Activated CD8-positive, alpha-beta memory T cell treated with anti-CD3 and anti-CD28 coated beads, Interleukin-2, amount 10 ng/mL, durations not matched to agents 7 days and 5 days (primary cell): ENCODE data around the gene CD4. TPM values are rescaled to one million over a fixed set of nuclear protein-coding genes. Genes with fewer than 3 reads are reported as not detected.
"Not testable (repeated sequence)": the region's sequence is repeated elsewhere in the genome, so short reads cannot be mapped to it uniquely, and the experiment has no call there.

ENCODE experiments used
- ATAC-seq: fragments of 150-1000 bp; cut with Tn5 transposase; one replicate; pipeline ENCODE4 v1.10.0; 2021; ENCODE audit warnings: moderate library complexity
- CTCF ChIA-PET: fragments of 350-600 bp; sonication (Branson Sonifier 250); formaldehyde crosslinking; loops from one replicate; lab custom pipeline; 2021; ENCODE audit warnings: antibody characterized with exemption; lab: Charles Lee
- DNase-seq: peaks from one replicate; pipeline ENCODE4 v3.0.0-alpha.2; 2020
- H3K27ac Mint-ChIP-seq: one replicate; pipeline ENCODE4 v1.8.0; 2021; ENCODE audit warnings: mild to moderate bottlenecking, mixed read lengths
- H3K27me3 Mint-ChIP-seq: one replicate; pipeline ENCODE4 v1.8.0; 2021; ENCODE audit warnings: mixed read lengths
- H3K36me3 Mint-ChIP-seq: one replicate; pipeline ENCODE4 v1.8.0; 2021; ENCODE audit warnings: mild to moderate bottlenecking, mixed read lengths
- H3K4me1 Mint-ChIP-seq: one replicate; pipeline ENCODE4 v1.8.0; 2021; ENCODE audit warnings: mixed read lengths
- H3K4me3 Mint-ChIP-seq: one replicate; pipeline ENCODE4 v1.8.0; 2021; ENCODE audit warnings: mild to moderate bottlenecking, moderate library complexity, mixed read lengths
- H3K9me3 Mint-ChIP-seq: one replicate; pipeline ENCODE4 v1.8.0; 2022; ENCODE audit warnings: low read depth, mixed read lengths
- total RNA-seq, 2 experiments: library from RNA; stranded (reverse); gene quantifications; one replicate each; pipeline ENCODE4 v1.2.3, GENCODE V29; 2021

The CD4 gene
- total RNA-seq: 1 to 10 TPM in 1 of 2 experiments, under 1 TPM in 1; 0.82 to 1.8 TPM

DNA sequence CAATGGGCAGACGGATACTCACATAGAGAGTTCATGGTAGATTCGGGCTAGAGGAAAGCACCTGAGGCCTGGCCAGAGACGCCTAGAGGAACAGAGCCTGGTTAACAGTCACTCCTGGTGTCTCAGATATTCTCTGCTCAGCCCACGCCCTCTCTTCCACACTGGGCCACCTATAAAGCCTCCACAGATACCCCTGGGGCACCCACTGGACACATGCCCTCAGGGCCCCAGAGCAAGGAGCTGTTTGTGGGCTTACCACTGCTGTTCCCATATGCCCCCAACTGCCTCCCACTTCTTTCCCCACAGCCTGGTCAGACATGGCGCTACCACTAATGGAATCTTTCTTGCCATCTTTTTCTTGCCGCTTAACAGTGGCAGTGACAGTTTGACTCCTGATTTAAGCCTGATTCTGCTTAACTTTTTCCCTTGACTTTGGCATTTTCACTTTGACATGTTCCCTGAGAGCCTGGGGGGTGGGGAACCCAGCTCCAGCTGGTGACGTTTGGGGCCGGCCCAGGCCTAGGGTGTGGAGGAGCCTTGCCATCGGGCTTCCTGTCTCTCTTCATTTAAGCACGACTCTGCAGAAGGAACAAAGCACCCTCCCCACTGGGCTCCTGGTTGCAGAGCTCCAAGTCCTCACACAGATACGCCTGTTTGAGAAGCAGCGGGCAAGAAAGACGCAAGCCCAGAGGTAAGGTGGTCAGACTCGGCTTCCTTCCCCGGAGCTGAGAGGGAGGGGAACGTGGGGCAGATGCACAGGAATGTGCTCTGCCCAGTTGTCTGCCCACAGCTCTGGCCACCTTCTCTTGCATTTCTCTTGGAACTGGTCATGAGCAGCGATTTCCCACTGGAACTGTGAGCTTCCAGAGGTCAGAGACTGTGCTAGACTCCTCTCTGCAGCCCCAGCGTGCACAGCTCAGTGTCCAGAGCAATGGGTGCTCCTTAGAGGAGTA is at the start of gene CD4:
CD4 (plus strand) TSS at position 557 of the 953 bp plus-strand sequence. CDS start 10,611 bp downstream, outside the sequence.
- Mint-ChIP-seq H3K36me3 (no peaks in the 10 kb centered on the region), H3K27me3 (peaks cover 15% of the 10 kb centered on the region), H3K9me3 (no peaks in the 10 kb centered on the region), H3K4me3 (no peak within 1 kb of the TSS), H3K27ac (no peak within 1 kb of the TSS), H3K4me1 (peaks cover 27% of the 10 kb centered on the region)
- DNase-seq (no peak), ATAC-seq (peak; percentile 22)
- CTCF ChIA-PET: no interaction called here

DNA sequence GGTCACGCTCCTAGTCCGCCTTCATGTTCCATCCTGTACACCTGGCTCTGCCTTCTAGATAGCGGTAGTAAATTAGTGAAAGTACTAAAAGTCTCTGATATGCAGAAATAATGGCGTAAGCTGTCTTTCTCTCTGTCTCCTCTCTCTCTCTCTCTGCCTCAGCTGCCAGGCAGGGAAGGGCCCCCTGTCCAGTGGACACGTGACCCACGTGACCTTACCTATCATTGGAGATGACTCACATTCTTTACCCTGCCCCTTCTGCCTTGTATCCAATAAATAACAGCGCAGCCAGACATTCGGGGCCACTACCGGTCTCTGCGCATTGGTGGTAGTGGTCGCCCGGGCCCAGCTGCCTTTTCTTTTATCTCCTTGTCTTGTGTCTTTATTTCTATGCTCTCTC is 47.2 kb upstream of the CD4 start:
- not testable (repeated sequence) for H3K27ac Mint-ChIP-seq, ATAC-seq, H3K4me3 Mint-ChIP-seq, H3K36me3 Mint-ChIP-seq, DNase-seq, H3K27me3 Mint-ChIP-seq, H3K9me3 Mint-ChIP-seq
- H3K4me1 Mint-ChIP-seq: peaks cover 14% of the 10 kb centered on the region
- CTCF ChIA-PET: interaction anchor here (0.9 to 2.7 kb wide), 2 partner anchors 11 to 36 kb away, joined by 3 to 8 read pairs; partner anchors contain the start of gene MLF2

DNA sequence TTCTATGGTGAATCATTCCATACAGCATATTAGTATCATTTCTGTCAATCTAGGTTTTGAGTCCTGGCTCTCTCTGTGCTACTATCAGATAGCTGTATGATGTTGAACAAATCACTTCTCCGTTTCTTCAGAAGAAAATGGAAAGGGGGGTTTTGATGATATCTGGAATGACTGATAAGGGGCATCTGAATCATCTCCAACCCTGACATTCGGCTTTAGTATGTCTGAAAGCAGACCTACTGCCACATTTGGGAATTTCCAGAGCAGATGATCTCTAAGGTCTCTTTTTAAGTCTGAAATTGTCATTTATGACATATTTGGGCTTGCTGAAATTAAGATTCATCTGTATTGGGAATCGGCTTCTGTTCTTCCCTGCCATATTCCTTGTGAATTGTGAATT is 46.5 kb upstream of the CD4 start:
- DNase-seq (no peak), ATAC-seq (no peak)
- Mint-ChIP-seq H3K27ac (no peak overlapping the region), H3K4me3 (no peak overlapping the region), H3K9me3 (peaks cover 3% of the 10 kb centered on the region), H3K27me3 (no peaks in the 10 kb centered on the region), H3K4me1 (peaks cover 14% of the 10 kb centered on the region), H3K36me3 (peaks cover 12% of the 10 kb centered on the region)
- CTCF ChIA-PET: interaction anchor here (0.7 to 2.7 kb wide), 3 partner anchors 10 to 1136 kb away, joined by 3 to 8 read pairs (median 3); partner anchors contain the start of gene MLF2

DNA sequence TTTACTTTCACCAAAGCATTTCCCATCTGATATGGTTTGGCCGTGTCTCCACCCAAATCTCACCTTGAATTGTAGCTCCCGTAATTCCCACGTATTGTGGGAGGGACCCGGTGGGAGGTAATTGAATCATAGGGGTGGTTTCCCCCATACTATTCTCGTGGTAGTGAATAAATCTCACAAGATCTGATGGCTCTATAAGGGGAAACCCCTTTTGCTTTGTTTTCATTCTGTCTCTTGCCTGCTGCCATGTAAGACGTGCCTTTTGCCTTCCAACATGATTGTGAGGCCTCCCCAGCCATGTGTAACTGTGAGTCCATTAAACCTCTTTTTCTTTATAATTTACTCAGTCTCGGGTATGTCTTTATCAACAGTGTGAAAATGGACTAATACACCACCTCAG is 46.0 kb upstream of the CD4 start:
- ATAC-seq, H3K9me3 Mint-ChIP-seq, DNase-seq, H3K27me3 Mint-ChIP-seq, H3K27ac Mint-ChIP-seq, H3K4me3 Mint-ChIP-seq: not testable (repeated sequence)
- Mint-ChIP-seq H3K36me3 (peaks cover 17% of the 10 kb centered on the region), H3K4me1 (peaks cover 14% of the 10 kb centered on the region)
- CTCF ChIA-PET: interaction anchor here (0.7 to 2.7 kb wide), 3 partner anchors 9 to 1136 kb away, joined by 3 to 8 read pairs (median 3); partner anchors contain the start of gene MLF2

DNA sequence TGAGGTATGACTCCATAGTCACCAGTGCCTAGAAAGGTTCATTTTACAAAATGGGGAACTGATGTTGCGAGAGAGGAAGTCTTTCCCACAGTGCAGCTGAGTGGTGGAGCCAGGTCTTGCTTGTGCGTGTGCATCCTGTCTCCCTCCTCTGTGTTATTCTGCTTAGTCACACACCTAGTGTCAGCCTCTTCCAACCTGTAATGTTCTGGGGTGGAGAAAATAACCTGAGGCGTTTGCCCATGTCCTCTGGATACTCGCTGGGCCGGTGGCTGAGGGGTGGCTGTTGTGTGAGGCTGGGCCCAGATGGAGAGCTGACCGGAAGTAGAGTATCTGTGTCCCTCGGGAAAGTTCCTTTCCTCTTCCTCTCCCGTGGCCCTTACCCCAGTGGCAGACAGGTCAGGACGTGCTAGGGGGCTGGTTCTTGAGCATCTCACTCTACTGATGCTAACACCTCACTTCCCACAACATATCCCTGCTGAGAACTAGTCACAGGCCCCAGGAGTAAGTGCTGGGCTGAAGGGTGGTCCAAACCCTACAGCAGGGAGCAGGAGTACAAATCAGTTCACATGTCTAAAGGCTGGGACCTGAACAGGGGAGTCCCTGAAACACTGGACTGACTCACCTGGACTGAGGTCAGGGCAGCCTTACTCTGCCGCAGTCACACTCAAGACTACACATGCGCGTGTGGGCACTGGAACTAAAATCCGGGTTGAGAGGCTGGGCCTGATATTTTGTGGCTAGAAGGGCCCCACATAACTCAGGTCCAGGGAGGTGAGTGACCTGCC is 43.4 kb upstream of the CD4 start:
- Mint-ChIP-seq H3K4me1 (peaks cover 19% of the 10 kb centered on the region), H3K27ac (peak overlapping the region; percentile 64), H3K36me3 (peaks cover 28% of the 10 kb centered on the region), H3K4me3 (no peak overlapping the region), H3K27me3 (no peaks in the 10 kb centered on the region), H3K9me3 (peaks cover 3% of the 10 kb centered on the region)
- CTCF ChIA-PET: interaction anchor here (0.8 to 1.8 kb wide), 3 partner anchors 9 to 88 kb away, joined by 3 to 5 read pairs (median 4); no protein-coding TSS in a partner anchor
- peak; percentile 78 for ATAC-seq
- no peak for DNase-seq

DNA sequence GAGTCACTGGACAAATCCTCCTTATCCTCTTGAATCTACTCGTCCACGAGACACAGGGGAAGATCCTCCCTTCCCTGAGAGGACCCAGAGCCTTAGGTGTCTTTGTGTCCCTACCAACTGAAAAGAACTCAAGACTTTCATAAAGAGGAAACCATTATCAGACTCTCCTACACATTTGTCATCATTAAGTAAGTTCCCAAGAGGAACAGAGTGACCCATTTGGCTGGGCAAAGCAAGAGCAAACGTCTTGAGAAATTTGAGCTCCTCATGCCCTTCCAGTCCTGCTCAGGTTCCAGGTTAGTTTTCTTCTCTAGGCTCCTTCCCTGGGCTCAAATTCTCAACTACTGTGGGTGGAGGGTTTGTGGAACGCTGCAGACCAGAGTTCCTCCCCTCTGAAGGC is 42.1 kb upstream of the CD4 start:
- peaks cover 3% of the 10 kb centered on the region for H3K9me3 Mint-ChIP-seq
- no peak for ATAC-seq
- CTCF ChIA-PET: interaction anchor here (0.8 to 1.3 kb wide), 2 partner anchors 31 to 85 kb away, joined by 3 to 4 read pairs; no protein-coding TSS in a partner anchor
- no peak overlapping the region for H3K4me3 Mint-ChIP-seq
- no peaks in the 10 kb centered on the region for H3K27me3 Mint-ChIP-seq
- H3K27ac Mint-ChIP-seq: peak overlapping the region; percentile 39
- H3K4me1 Mint-ChIP-seq: peaks cover 29% of the 10 kb centered on the region
- peaks cover 29% of the 10 kb centered on the region for H3K36me3 Mint-ChIP-seq
- DNase-seq: no peak

DNA sequence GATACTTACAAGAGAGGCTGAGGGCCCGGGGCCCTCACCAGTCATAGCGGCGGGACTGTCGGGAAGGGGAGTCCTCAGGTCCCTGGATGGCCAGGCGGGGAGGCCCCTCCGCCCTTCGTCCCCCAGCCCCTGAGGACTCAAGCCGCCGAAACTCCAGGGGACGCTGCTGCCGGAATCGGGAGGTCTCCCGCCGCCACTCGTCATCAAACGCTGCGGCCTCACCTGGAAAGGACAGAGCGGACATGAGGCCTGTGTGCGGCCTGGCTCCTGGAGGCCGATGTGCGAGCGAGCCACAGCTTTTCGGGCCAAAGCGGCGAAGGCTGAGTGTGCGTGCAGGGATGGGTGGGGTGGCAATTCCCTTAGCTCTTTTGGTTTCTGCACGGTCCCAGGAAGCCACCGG is 40.6 kb upstream of the CD4 start:
- Mint-ChIP-seq H3K4me3 (no peak overlapping the region), H3K4me1 (peaks cover 35% of the 10 kb centered on the region), H3K36me3 (peaks cover 24% of the 10 kb centered on the region), H3K27ac (no peak overlapping the region), H3K27me3 (no peaks in the 10 kb centered on the region), H3K9me3 (no peaks in the 10 kb centered on the region)
- ATAC-seq (no peak), DNase-seq (no peak)
- CTCF ChIA-PET: no interaction called here

DNA sequence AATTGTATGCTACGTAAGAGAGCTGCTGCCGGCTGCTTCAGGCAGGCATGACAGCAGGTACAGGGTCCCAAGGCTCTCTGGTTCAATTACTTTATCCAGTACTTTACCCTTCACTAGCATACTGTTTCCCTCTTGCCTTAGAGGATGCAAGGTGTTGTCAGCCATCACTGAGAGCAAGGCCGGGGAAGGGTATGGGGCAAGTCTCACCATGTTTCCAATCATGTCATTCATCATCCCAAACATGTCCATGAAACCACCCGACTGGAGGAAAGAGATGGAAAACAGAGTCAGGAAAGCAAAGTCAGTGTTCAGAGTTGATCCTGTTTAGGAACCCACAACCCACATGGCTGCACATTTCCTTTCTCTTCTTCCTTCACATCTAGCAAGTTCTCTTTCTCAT is 38.8 kb upstream of the CD4 start:
- no peak for ATAC-seq
- no peaks in the 10 kb centered on the region for H3K9me3 Mint-ChIP-seq
- peaks cover 29% of the 10 kb centered on the region for H3K4me1 Mint-ChIP-seq
- peak overlapping the region; percentile 6 for H3K27ac Mint-ChIP-seq
- H3K4me3 Mint-ChIP-seq: no peak overlapping the region
- DNase-seq: no peak
- H3K36me3 Mint-ChIP-seq: peaks cover 24% of the 10 kb centered on the region
- H3K27me3 Mint-ChIP-seq: no peaks in the 10 kb centered on the region
- CTCF ChIA-PET: interaction anchor here (6.1 to 6.3 kb wide), 2 partner anchors 22 to 30 kb away, joined by 98 to 117 read pairs; partner anchors contain the start of gene LAG3

DNA sequence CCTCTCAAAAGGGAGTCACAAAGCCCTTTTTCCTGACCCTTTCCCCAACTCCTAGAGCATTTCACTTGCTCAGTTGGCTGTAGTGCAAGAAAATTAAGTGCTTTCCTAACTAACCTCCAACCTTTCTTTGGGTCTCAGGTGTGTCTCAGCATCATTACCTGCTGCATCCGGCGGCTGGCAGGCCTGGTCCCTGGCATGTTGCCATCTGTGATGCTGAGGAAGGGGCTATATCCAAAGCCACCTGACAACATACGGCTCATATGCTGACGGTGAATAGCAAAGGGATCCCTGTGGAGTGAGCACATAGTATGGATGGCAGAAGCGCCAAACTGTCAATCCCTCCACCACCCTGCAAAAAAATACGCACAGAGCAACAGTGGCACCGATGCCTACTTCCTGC is 37.6 kb upstream of the CD4 start:
- Mint-ChIP-seq H3K4me3 (peak overlapping the region; percentile 90), H3K27me3 (no peaks in the 10 kb centered on the region), H3K4me1 (peaks cover 22% of the 10 kb centered on the region), H3K27ac (peak overlapping the region; percentile 98), H3K36me3 (peaks cover 24% of the 10 kb centered on the region), H3K9me3 (no peaks in the 10 kb centered on the region)
- CTCF ChIA-PET: interaction anchor here (1.3 to 9.9 kb wide), 16 partner anchors 9 to 139 kb away, joined by 5 to 120 read pairs (median 24); partner anchors contain the start of genes CDCA3, COPS7A, GPR162 and LAG3
- ATAC-seq: no peak
- DNase-seq: no peak

DNA sequence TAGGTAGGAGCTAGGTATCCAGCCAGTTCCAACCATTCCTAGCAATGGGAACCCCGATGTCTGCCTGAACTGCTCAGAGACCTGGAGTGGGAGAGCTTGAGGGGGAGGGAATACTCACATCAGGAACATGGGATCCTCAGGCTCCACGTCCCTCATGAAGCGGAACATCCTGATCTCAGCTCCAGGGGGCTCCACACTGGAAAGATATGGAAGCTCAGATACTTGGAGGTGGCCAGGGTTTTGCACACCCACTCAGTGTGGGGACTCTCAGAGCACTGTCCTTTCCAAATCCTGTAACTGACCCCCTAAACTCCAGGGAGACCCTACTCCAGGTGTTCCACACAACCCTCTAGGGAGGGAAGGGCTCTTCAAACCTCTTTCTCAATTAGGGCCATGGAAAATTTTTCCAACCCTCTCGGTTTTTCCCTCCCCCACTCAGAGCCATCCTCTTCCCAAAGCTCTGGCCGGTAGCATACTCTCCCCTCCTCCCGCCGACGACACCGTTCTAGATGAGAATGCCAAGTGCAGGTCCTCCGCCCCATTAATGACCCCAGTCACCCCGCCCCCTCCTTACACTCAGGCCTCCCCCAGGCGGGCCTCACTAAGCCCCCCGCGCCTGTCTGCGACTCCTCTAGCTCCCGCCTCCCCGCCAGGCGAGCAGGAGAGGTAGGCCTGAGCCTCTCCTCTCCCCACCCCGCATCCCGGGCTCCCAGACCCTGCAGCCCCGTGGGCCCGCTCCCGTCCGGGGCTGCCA is 37.0 kb upstream of the CD4 start:
- peaks cover 21% of the 10 kb centered on the region for H3K36me3 Mint-ChIP-seq
- peak overlapping the region; percentile 98 for H3K27ac Mint-ChIP-seq
- peaks cover 2% of the 10 kb centered on the region for H3K27me3 Mint-ChIP-seq
- CTCF ChIA-PET: interaction anchor here (0.8 to 9.9 kb wide), 31 partner anchors 9 to 215 kb away, joined by 3 to 120 read pairs (median 9); partner anchors contain the start of genes CDCA3, COPS7A, GNB3 and GPR162
- H3K4me3 Mint-ChIP-seq: peak overlapping the region; percentile 90
- peak; percentile 3 for ATAC-seq
- DNase-seq: peak; percentile 64
- H3K4me1 Mint-ChIP-seq: peaks cover 22% of the 10 kb centered on the region
- no peaks in the 10 kb centered on the region for H3K9me3 Mint-ChIP-seq

DNA sequence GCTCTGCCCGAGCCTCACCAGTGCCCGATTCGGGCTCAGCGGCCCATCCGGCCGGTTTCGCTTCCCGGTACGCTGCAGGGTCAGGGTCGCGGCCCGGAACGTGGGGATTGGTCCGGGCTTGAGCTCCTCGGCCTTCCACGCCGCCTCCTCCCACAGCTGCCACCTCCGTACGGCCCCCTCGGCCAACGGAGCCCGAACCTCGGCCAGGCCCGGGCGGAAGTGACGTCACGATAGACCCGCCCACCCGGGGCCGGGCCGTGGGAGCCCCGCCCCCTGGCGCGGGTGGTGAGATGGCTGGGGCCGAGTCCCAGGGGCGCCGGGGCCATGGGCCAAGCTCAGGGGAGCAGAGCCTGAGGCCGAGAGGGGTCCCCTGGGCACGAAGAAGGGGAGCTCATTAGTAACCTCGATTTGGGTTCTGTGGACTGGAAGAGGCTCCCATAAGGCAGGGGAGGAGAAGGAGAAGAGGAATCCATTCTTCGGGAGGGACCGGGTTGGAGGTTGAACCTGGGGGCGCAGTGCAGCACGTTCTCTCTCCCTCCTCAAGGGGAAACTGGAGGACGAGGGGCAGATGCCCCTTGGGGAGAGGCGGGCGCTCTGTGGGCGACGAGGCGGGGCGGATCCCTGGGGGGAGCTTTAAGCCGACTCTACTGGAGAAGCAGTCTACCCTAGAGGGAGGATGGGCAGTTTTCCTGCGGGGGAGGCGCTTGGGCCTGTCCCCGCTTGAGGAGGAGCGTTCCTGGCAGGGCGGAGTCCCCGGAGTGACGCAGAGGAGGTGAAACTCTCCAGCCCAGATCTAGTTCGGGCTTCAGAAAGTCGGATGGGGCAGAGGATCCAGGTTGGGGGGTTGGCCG is 36.2 kb upstream of the CD4 start, which contains the start of gene MLF2:
MLF2 (minus strand) TSS at position 221 of the 851 bp plus-strand sequence. CDS start 807 bp downstream, outside the sequence.
- Mint-ChIP-seq H3K27ac (peak within 1 kb of the TSS; percentile 98), H3K4me1 (peaks cover 25% of the 10 kb centered on the region), H3K9me3 (no peaks in the 10 kb centered on the region), H3K36me3 (peaks cover 14% of the 10 kb centered on the region), H3K27me3 (peaks cover 2% of the 10 kb centered on the region), H3K4me3 (peak within 1 kb of the TSS; percentile 90)
- peak; percentile 92 for ATAC-seq
- CTCF ChIA-PET: interaction anchor here (0.8 to 9.9 kb wide), 41 partner anchors 10 to 327 kb away, joined by 3 to 120 read pairs (median 8); partner anchors contain the start of genes CDCA3, COPS7A, GNB3 and GPR162
- DNase-seq: peak; percentile 99
